Astrocyte (in vitro differentiated cells and primary cell): ENCODE measurements around the gene OSBPL2.

Source experiments
- CTCF ChIP-seq: IDR thresholded peaks from 2 replicates; pipeline ENCODE4 v1.5.1; 2011; ENCODE audit warnings: low read depth, mild to moderate bottlenecking, inconsistent platforms, low read length, moderate library complexity; ENCODE audit not compliant: insufficient read depth
- EZH2 ChIP-seq: IDR thresholded peaks from 2 replicates; pipeline ENCODE4 v1.6.1; 2012; ENCODE audit warnings: mild to moderate bottlenecking, low read length, inconsistent platforms; ENCODE audit not compliant: insufficient read depth

GRCh38 chr20:62310757-62311121, 72.4 kb downstream of the OSBPL2 start:
- TF ChIP-seq CTCF (no peak), EZH2 (no peak)
